GM12878 (cell line): ENCODE data around the gene GIPC3. TPM values are rescaled to one million over a fixed set of nuclear protein-coding genes. Genes with fewer than 3 reads are reported as not detected.

Experiments
- ATAC-seq: fragments of 200-7000 bp; cut with Tn5 transposase; 3 replicates; pipeline ENCODE4 v1.9.1; 2020; ENCODE audit warnings: mild to moderate bottlenecking, moderate library complexity
- BruUV-seq: library from RNA; stranded (reverse); fragments of 400-500 nt; replicated peaks from 2 replicates; lab custom pipeline; 2021; lab: Mats Ljungman, UMichigan
- CTCF ChIA-PET: fragments of 300-600 bp; sonication (Branson Sonifier 250); formaldehyde crosslinking; extraction: SDS; loops from one replicate; lab custom pipeline; 2021; ENCODE audit warnings: inconsistent platforms; lab: Yijun Ruan, JAX
- POLR2A ChIA-PET: fragments of 350-600 bp; formaldehyde crosslinking; extraction: SDS; loops from one replicate; lab custom pipeline; 2021; ENCODE audit warnings: inconsistent platforms; lab: Charles Lee
- RAD21 ChIA-PET: fragments of 300-600 bp; sonication (Branson Sonifier 250); formaldehyde crosslinking; loops from one replicate; lab custom pipeline; 2023; ENCODE audit warnings: antibody characterized with exemption; ENCODE audit not compliant: unreplicated experiment; lab: Charles Lee
- SMC1A ChIA-PET: fragments of 300-600 bp; sonication (Branson Sonifier 250); formaldehyde crosslinking; loops from one replicate; lab custom pipeline; 2023; ENCODE audit not compliant: unreplicated experiment, uncharacterized antibody; lab: Charles Lee
- DNase-seq: peaks from one replicate; pipeline ENCODE4 v3.0.0-alpha.2; 2011; ENCODE audit warnings: low read depth, low spot score
- FAIRE-seq: peaks from 3 replicates; lab custom pipeline; 2011; peaks lifted over from hg19 to GRCh38; lab: Jason Lieb, UNC
- H2AFZ ChIP-seq: 2 replicates; pipeline ENCODE4 v1.6.0; 2011; ENCODE audit warnings: low read depth, low read length, control low read depth; ENCODE audit not compliant: control insufficient read depth
- H3K27ac ChIP-seq: 2 replicates; pipeline ENCODE4 v1.5.1; 2011; ENCODE audit warnings: control low read depth; ENCODE audit not compliant: control insufficient read depth, insufficient read depth
- H3K27me3 ChIP-seq, 2 experiments: replicated peaks in 1 of 2; 2 replicates each; pipeline versions ENCODE4 v1.6.0 to v1.6.1; 2011; ENCODE audit warnings: low read length in 1 of 2; ENCODE audit not compliant: control insufficient read depth in 2 of 2, insufficient read depth in 2 of 2
- H3K36me3 ChIP-seq, 2 experiments: 2 replicates each; pipeline ENCODE4 v1.5.1; 2011; ENCODE audit warnings: low read length in 1 of 2; ENCODE audit not compliant: control insufficient read depth in 2 of 2, insufficient read depth in 2 of 2
- H3K4me1 ChIP-seq: 2 replicates; pipeline ENCODE4 v1.6.1; 2011; ENCODE audit warnings: mild to moderate bottlenecking, low read length, moderate library complexity, mixed read lengths; ENCODE audit not compliant: control insufficient read depth, insufficient read depth
- H3K4me2 ChIP-seq: 2 replicates; pipeline ENCODE4 v1.6.0; 2011; ENCODE audit warnings: control low read depth; ENCODE audit not compliant: control insufficient read depth, insufficient read depth
- H3K4me3 ChIP-seq: fragments of 200-600 bp; sonication (generic); 2 replicates; pipeline ENCODE4 v1.5.1; 2016
- H3K79me2 ChIP-seq: 2 replicates; pipeline ENCODE4 v1.6.0; 2011; ENCODE audit warnings: low read length; ENCODE audit not compliant: control insufficient read depth, insufficient read depth
- H3K9ac ChIP-seq: 2 replicates; pipeline ENCODE4 v1.8.0; 2011; ENCODE audit warnings: low read length, control low read depth, mixed read lengths; ENCODE audit not compliant: control insufficient read depth, insufficient read depth
- H3K9me3 ChIP-seq: replicated peaks from 3 replicates; pipeline ENCODE4 v1.5.1; 2011; ENCODE audit warnings: mild to moderate bottlenecking, low read length; ENCODE audit not compliant: control insufficient read depth, insufficient read depth
- H4K20me1 ChIP-seq: 2 replicates; pipeline ENCODE4 v1.6.0; 2011; ENCODE audit not compliant: control insufficient read depth, insufficient read depth
- ETV6 ChIP-seq, 2 experiments: fragments of 450-650 bp in 1 of 2; IDR thresholded peaks in 1 of 2; conservative IDR thresholded peaks in 1 of 2; 2 replicates each; pipeline ENCODE4 v1.6.1; 2014; ENCODE audit warnings: antibody characterized with exemption in 1 of 2, borderline replicate concordance in 1 of 2, low read depth in 1 of 2, mild to moderate bottlenecking in 1 of 2, moderate library complexity in 1 of 2
- FOXK2 ChIP-seq: fragments of 450-650 bp; IDR thresholded peaks from 2 replicates; pipeline ENCODE4 v1.6.1; 2017; ENCODE audit warnings: mild to moderate bottlenecking, moderate library complexity
- IKZF1 ChIP-seq: fragments of 450-650 bp; conservative IDR thresholded peaks from 2 replicates; pipeline ENCODE4 v1.6.1; 2017; ENCODE audit warnings: antibody characterized with exemption, mild to moderate bottlenecking
- NFYA ChIP-seq: IDR thresholded peaks from 2 replicates; pipeline ENCODE4 v1.6.1; 2011; ENCODE audit warnings: low read depth, mild to moderate bottlenecking, low read length, improper control_type of control experiment, borderline replicate concordance
- WGBS: methylation state at CpG from one replicate; pipeline ENCODE4 v1.1.6; 2016; ENCODE audit warnings: low lambda C conversion rate; ENCODE audit not compliant: insufficient replicate concordance, insufficient coverage; ENCODE audit errors: missing lambda C conversion rate; 5-methylcytosine and 5-hydroxymethylcytosine counted together
- in situ Hi-C: fragments of 300-500 bp; cut with MboI; formaldehyde crosslinking; loops from 9 replicates; pipeline ENCODE4 v1.14.3; 2018; ENCODE audit warnings: mixed read lengths
- intact Hi-C: fragments of 100-400 bp; cut with micrococcal nuclease; formaldehyde crosslinking; loops from one replicate; pipeline ENCODE4 v1.14.2; 2022; ENCODE audit not compliant: unreplicated experiment
- polyA plus RNA-seq, 11 experiments: library from polyadenylated mRNA; depleted of rRNA in 4 of 11; unstranded in 6 of 11; stranded (reverse) in 5 of 11; fragments of >200 nt; fragmentation: Nextera tagmentation in 4 of 11; fragmentation: Illumina TruSeq in 1 of 11; extraction: Ambion mirVana in 4 of 11; extraction: Trizol in 1 of 11; gene quantifications; 1 replicate in 1 of 11; 2 replicates in 10 of 11; pipeline versions ENCODE4 v1.2.1 to v1.2.3, GENCODE V29; 2011 to 2016; ENCODE audit warnings: inconsistent platforms in 2 of 11, missing spikeins in 2 of 11, low read depth in 1 of 11
- total RNA-seq, 4 experiments: library from RNA; depleted of rRNA in 3 of 4; stranded (reverse); fragments of >200 nt in 3 of 4; fragmentation: Illumina TruSeq in 1 of 4; extraction: Trizol in 1 of 4; gene quantifications; 2 replicates each; pipeline versions ENCODE4 v1.2.1 to v1.2.3, GENCODE V29; 2013 to 2021
- TF ChIP-seq, protein P1 (sequence below): fragments of 450-650 bp; IDR thresholded peaks from 2 replicates; pipeline ENCODE4 v1.6.1; 2017; ENCODE audit warnings: borderline replicate concordance
- TF ChIP-seq, protein P2 (sequence below): IDR thresholded peaks from 2 replicates; pipeline ENCODE4 v1.6.1; 2011; ENCODE audit warnings: low read depth, low read length, improper control_type of control experiment, borderline replicate concordance

GIPC3 gene
- total and polyA plus RNA-seq, 10 of the 15 experiments (the other 5 are each of a cell fraction or from before 2014, with no cell fraction given): not detected

DNA sequence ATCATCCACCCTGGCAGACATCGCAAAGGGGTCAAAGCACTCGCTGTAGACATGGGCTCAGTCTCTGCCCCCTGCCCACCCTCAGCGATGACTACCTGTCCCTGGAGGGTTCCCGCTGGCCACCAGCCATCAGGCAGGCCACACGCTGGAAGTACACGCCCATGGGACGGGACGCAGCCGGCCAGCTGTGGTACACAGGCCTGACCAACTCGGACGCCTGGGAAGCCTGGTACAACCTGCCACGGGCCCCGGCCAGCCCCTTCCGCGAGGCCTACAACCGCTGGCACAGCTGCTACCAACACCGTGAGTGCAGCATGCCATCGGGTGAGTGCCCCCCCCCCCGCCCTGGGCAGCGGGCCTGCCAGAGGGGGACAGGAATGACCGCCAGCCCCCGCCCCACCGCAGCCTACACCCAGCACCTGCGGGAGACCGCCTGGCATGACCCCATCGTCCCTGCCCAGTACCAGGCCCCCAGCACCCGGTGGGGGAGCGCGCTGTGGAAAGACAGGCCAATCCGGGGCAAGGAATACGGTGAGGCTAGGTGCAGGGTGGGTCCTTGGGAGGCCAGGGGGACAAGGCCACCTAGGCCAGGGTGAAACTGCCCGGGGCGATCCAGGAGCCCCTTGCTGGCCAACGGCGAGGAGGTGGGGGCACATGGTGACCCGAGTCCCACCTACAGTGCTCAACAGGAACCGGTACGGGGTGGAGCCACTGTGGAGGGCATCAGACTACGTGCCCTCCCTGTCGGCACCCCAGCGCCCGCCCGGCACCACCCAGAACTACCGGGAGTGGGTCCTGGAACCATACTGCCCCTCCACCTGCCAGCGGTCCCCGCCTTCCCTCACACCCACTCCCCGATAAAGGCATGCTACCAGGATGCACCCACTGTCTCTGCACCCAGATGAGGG is 41.9 kb upstream of the GIPC3 start (continued):
- TF ChIP-seq, protein P1, sequence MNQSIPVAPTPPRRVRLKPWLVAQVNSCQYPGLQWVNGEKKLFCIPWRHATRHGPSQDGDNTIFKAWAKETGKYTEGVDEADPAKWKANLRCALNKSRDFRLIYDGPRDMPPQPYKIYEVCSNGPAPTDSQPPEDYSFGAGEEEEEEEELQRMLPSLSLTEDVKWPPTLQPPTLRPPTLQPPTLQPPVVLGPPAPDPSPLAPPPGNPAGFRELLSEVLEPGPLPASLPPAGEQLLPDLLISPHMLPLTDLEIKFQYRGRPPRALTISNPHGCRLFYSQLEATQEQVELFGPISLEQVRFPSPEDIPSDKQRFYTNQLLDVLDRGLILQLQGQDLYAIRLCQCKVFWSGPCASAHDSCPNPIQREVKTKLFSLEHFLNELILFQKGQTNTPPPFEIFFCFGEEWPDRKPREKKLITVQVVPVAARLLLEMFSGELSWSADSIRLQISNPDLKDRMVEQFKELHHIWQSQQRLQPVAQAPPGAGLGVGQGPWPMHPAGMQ: no peak
- no peak for TF ChIP-seq ETV6 (conservative IDR thresholded peaks at IDR 0.05 in 1 of 2, IDR thresholded peaks at IDR 0.05 in 1 of 2; ENCODE audit: borderline replicate concordance in 1 of 2, low read depth in 1 of 2)
- TF ChIP-seq NFYA: no peak

DNA sequence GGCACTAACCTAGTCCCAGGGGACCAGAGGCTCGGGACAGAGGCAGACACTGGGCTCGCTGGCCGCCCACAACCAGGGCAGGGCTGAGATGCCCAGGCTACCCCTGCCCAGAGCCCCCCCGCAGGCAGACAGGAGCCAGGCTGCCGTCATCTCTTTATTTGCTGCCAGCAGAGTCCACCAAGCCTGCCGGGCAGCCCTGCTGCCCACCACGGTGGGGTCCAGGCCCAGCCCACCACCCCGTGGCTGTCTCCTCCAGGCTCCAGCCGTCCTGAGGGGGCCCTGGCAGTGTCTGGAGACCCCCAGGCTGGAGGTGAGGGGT is 41.3 kb upstream of the GIPC3 start:
- Histone ChIP-seq H3K4me3 (no peak overlapping the region), H3K36me3 (peaks cover 2 to 7% of the 10 kb centered on the region in 2 experiments; a peak in 3 of 4 replicates), H3K27ac (no peak overlapping the region), H2AFZ (no peak overlapping the region), H3K27me3 (no peaks in the 10 kb centered on the region), H4K20me1 (no peaks in the 10 kb centered on the region), H3K9ac (no peak overlapping the region), H3K4me2 (no peak overlapping the region), H3K4me1 (no peaks in the 10 kb centered on the region), H3K79me2 (no peaks in the 10 kb centered on the region), H3K9me3 (no peaks in the 10 kb centered on the region)
- in situ Hi-C loops: no loop called here
- RAD21 ChIA-PET: no interaction called here
- CTCF ChIA-PET: interaction anchor here (1.5 kb wide), 1 partner anchor 27 kb away, joined by 6 read pairs; no protein-coding TSS in a partner anchor
- TF ChIP-seq FOXK2 (no peak), IKZF1 (no peak)
- TF ChIP-seq, protein P2, sequence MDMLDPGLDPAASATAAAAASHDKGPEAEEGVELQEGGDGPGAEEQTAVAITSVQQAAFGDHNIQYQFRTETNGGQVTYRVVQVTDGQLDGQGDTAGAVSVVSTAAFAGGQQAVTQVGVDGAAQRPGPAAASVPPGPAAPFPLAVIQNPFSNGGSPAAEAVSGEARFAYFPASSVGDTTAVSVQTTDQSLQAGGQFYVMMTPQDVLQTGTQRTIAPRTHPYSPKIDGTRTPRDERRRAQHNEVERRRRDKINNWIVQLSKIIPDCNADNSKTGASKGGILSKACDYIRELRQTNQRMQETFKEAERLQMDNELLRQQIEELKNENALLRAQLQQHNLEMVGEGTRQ: no peak
- POLR2A ChIA-PET: no interaction called here
- SMC1A ChIA-PET: no interaction called here
- FAIRE-seq (no peak), ATAC-seq (no peak), DNase-seq (no peak)
- BruUV-seq: no TSS peak
- intact Hi-C loops: no loop called here
- 89% methylated on average over 9 of the region's 9 CpGs for WGBS
